OCI-LY7 (cell line): ENCODE results near the gene LITAFD.

Experiments
- EZH2phosphoT487 ChIP-seq: fragments of 200-600 bp; sonication (generic); IDR thresholded peaks from 2 replicates; pipeline ENCODE4 v1.6.1; 2018; ENCODE audit warnings: low read depth, borderline replicate concordance, mild to moderate bottlenecking, mixed run types, antibody characterized with exemption, low read length, moderate library complexity, mixed read lengths
- TF ChIP-seq, protein P1 (sequence below): fragments of 200-600 bp; sonication (generic); conservative IDR thresholded peaks from 2 replicates; pipeline ENCODE4 v1.5.1; 2014; ENCODE audit warnings: mild to moderate bottlenecking, antibody characterized with exemption, low read length, moderate library complexity, mixed read lengths

DNA sequence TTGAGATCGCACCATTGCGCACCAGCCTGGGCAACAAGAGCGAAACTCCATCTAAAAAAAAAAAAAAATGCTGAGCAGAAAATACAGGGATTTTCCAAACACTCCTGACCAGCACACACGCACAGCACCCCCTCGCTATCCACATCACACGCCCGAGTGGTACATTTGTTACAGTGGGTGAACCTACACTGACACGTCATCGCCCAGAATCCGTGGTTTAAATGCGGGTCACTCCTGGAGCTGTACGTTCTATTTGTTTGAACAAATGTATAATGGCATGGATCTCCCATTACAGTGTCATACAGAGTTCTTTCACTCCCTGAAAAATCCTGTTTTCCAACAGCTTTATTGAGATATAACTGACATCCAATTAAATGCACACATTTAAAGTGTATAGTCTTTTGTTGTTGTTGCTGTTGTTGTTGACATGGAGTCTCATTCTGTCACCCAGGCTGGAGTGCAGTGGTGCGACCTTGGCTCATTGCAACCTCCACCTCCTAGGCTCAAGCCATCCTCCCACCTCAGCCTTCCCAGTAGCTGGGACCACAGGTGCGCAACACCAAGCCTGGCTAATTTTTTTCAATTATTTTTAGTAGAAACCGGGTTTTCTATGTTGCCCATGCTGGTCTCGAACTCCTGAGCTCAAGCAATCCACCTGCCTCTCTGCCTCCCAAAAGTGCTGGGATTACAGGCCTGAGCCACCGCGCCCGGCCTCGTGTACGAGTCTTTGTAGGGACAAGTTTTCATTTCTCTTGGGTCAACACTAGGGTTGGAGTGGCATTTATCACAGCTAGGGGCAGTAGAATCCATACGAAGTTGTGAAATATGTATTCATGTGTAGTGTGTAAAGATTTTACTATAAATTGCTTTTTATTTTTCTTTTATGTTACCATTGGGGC lies 8.9 kb upstream of the LITAFD start:
- TF ChIP-seq, protein P1, sequence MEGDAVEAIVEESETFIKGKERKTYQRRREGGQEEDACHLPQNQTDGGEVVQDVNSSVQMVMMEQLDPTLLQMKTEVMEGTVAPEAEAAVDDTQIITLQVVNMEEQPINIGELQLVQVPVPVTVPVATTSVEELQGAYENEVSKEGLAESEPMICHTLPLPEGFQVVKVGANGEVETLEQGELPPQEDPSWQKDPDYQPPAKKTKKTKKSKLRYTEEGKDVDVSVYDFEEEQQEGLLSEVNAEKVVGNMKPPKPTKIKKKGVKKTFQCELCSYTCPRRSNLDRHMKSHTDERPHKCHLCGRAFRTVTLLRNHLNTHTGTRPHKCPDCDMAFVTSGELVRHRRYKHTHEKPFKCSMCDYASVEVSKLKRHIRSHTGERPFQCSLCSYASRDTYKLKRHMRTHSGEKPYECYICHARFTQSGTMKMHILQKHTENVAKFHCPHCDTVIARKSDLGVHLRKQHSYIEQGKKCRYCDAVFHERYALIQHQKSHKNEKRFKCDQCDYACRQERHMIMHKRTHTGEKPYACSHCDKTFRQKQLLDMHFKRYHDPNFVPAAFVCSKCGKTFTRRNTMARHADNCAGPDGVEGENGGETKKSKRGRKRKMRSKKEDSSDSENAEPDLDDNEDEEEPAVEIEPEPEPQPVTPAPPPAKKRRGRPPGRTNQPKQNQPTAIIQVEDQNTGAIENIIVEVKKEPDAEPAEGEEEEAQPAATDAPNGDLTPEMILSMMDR: peak; percentile 65
- TF ChIP-seq EZH2phosphoT487: no peak
